Activated CD4-positive, alpha-beta memory T cell treated with anti-CD3 and anti-CD28 coated beads for 36 hours (primary cell): Measurements from ENCODE around the gene CYFIP1. TPM values are rescaled to one million over a fixed set of nuclear protein-coding genes. Genes with fewer than 3 reads are reported as not detected.
A peak's percentile ranks its signal among the peaks of the same experiment; 100 is the strongest.

Experiments
- CTCF ChIA-PET: fragments of 350-600 bp; sonication (Branson Sonifier 250); formaldehyde crosslinking; loops from one replicate; lab custom pipeline; 2021; ENCODE audit warnings: antibody characterized with exemption, inconsistent platforms; lab: Charles Lee
- POLR2A ChIA-PET: fragments of 350-600 bp; sonication (Branson Sonifier 250); formaldehyde crosslinking; loops from one replicate; lab custom pipeline; 2021; ENCODE audit warnings: antibody characterized with exemption; lab: Charles Lee
- DNase-seq: peaks from one replicate; pipeline ENCODE4 v3.0.0-alpha.2; 2020
- H3K27ac Mint-ChIP-seq: one replicate; pipeline ENCODE4 v1.8.0; 2021; ENCODE audit warnings: mixed read lengths
- H3K27me3 Mint-ChIP-seq: one replicate; pipeline ENCODE4 v1.8.0; 2021; ENCODE audit warnings: mixed read lengths
- H3K36me3 Mint-ChIP-seq: one replicate; pipeline ENCODE4 v1.8.0; 2021; ENCODE audit warnings: mixed read lengths
- H3K4me1 Mint-ChIP-seq: one replicate; pipeline ENCODE4 v1.8.0; 2021; ENCODE audit warnings: low read depth, mixed read lengths
- H3K4me3 Mint-ChIP-seq: one replicate; pipeline ENCODE4 v1.8.0; 2021; ENCODE audit warnings: mild to moderate bottlenecking, mixed read lengths
- H3K9me3 Mint-ChIP-seq: one replicate; pipeline ENCODE4 v1.8.0; 2021; ENCODE audit warnings: mixed read lengths
- intact Hi-C: fragments of 100-400 bp; cut with micrococcal nuclease; formaldehyde crosslinking; loops from one replicate; pipeline ENCODE4 v1.15.1; 2023
- total RNA-seq, 2 experiments: library from RNA; stranded (reverse); gene quantifications; one replicate each; pipeline ENCODE4 v1.2.3, GENCODE V29; 2021

Gene CYFIP1
- total RNA-seq, 2 experiments from 2014 or later = 55.8 to 57.3 TPM

DNA sequence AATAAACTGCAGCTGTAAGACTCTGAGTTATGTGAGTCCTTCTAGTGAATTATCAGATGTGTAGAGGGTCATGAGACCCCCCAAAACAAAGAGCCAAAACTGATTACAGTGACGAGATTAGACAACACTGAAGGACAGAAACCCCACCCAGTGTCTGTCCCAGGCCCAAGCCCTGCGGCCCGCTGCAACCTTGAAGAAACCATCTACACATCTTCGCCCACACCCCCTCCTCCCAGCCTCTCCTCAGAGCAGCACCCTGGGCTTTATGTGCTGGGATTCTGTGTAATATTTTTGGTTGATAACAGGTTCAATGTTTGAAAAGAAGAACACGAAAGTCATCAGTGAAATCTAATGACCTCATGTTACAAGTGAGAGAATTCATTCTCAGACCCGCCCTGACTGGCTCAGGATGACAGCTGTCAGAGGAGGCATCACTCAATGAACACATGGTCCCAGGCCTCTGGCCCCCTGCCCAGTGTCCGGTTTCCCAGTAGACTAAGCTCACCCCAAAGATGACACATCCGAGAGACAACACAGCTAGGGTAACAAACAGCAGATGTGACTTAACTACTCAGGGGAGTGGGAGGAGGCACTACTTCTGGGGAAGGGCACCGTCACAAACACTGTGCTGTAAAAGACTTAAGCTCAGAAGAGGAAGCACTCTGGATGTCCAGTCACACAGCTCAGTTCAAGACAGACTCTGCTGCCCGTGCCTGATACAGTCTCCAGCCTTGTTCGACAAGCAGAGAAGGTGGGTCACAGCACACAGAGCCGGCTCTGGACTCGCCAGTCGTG, 92.8 kb downstream of the CYFIP1 start:
- H3K4me1 Mint-ChIP-seq = no peaks in the 10 kb centered on the region
- H3K9me3 Mint-ChIP-seq = no peaks in the 10 kb centered on the region
- DNase-seq = no peak
- intact Hi-C loops = no loop called here
- H3K27ac Mint-ChIP-seq = no peak overlapping the region
- H3K27me3 Mint-ChIP-seq = no peaks in the 10 kb centered on the region
- H3K4me3 Mint-ChIP-seq = no peak overlapping the region
- no peaks in the 10 kb centered on the region for H3K36me3 Mint-ChIP-seq
- POLR2A ChIA-PET = no interaction called here
- CTCF ChIA-PET = no interaction called here

DNA sequence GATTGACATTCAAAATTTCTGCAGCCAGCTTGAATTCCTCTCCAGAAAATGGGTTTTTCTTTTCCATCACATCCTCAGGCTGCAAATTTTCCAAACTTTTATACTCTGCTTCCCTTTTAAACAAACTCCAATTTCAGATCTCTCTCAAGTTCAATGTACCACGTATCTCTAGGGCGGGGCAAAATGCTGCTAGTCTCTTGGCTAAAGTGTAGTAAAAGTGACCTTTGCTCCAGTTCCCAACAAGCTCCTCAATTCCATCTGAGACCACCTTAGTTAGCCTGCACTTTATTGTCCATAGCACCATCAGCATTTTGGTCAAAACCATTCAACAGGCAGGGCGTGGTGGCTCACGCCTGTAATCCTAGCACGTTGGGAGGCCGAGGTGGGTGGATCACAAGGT, 95.0 kb downstream of the CYFIP1 start:
- H3K36me3 Mint-ChIP-seq = peaks cover 11% of the 10 kb centered on the region
- no peaks in the 10 kb centered on the region for H3K9me3 Mint-ChIP-seq
- CTCF ChIA-PET = interaction anchor here (0.8 kb wide), 1 partner anchor 73 kb away, joined by 3 read pairs; no protein-coding TSS in a partner anchor
- H3K4me1 Mint-ChIP-seq = no peaks in the 10 kb centered on the region
- DNase-seq = no peak
- H3K4me3 Mint-ChIP-seq = no peak overlapping the region
- intact Hi-C loops = no loop called here
- no peak overlapping the region for H3K27ac Mint-ChIP-seq
- POLR2A ChIA-PET = no interaction called here
- H3K27me3 Mint-ChIP-seq = no peaks in the 10 kb centered on the region

DNA sequence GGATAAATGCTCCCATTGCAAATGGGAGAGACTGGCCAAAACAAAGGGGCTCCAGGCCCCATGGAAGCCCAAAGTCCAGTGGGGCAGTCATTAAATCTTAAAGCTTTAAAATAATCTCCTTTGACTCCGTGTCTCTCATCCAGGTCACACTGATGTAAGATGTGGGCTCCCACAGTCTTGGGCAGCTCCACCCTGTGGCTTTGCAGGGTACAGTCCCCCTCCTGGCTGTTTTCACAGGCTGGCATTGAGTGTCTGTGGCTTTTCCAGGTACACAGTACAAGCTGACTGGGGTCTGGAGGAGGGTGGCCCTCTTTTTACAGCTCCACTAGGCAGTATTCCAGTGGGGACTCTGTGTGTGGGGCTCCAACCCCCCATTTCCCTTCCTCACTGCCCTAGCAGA, 95.8 kb downstream of the CYFIP1 start:
- intact Hi-C loops = no loop called here
- Mint-ChIP-seq H3K9me3 (no peaks in the 10 kb centered on the region), H3K27ac (no peak overlapping the region), H3K27me3 (no peaks in the 10 kb centered on the region), H3K4me1 (no peaks in the 10 kb centered on the region), H3K4me3 (no peak overlapping the region), H3K36me3 (peaks cover 11% of the 10 kb centered on the region)
- ChIA-PET CTCF (no interaction called here), POLR2A (no interaction called here)
- peak; percentile 27 for DNase-seq

DNA sequence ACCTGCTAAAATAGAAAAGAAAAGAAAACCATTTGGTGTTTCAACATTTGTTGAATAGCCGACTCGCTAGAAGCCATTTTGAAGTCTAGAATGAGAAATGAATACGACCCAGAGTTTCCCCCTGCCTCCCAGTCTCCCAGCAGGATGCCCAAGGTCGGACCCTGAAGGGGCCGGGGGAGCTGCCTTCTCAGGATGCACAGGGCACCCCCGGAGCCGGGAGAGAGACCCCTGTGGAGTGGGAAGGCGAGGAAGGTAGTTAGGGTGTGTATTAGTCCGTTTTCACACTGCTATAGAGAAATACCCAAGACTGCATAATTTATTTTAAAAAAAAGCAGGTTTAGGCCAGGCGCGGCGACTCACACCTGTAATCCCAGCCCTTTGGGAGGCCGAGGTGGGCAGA, 97.0 kb downstream of the CYFIP1 start:
- no peak for DNase-seq
- Mint-ChIP-seq H3K27ac (no peak overlapping the region), H3K36me3 (peaks cover 18% of the 10 kb centered on the region), H3K4me1 (no peaks in the 10 kb centered on the region), H3K9me3 (no peaks in the 10 kb centered on the region), H3K27me3 (no peaks in the 10 kb centered on the region), H3K4me3 (no peak overlapping the region)
- ChIA-PET CTCF (no interaction called here), POLR2A (no interaction called here)
- intact Hi-C loops = no loop called here

DNA sequence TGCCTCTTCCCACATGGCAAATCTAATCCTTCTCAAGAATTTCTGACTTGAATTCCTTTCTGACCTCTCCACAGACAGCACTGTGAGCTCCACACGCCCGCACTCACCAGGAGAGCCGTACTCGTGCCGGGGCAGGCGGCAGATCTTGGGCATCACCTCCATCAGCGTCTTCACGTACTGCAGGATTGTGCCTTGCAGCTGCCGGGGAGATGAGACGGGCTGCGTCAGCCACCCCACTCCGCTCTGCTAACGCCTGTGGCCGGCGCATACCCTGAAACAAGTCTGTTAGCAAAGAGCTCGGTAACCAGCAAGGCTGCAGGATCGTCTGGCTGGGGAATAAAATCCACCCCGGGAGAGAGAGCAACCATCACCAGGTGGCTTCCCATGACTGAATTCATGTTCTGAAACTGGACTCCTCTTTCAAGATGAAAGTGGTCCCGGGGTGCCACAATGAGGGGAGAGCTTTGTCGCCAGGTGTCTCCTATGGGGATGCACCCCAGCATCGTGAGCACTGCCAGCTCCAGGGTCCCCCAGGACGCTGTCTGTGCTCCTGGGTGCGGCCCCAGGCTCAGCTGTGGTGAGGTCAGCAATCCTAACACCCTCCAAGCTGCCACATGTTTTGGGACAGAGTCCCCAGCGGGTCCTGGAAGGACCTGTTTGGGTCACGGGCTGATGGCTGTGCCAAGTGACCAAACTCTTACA, 98.3 kb downstream of the CYFIP1 start:
- DNase-seq = no peak
- POLR2A ChIA-PET = no interaction called here
- H3K36me3 Mint-ChIP-seq = peaks cover 29% of the 10 kb centered on the region

DNA sequence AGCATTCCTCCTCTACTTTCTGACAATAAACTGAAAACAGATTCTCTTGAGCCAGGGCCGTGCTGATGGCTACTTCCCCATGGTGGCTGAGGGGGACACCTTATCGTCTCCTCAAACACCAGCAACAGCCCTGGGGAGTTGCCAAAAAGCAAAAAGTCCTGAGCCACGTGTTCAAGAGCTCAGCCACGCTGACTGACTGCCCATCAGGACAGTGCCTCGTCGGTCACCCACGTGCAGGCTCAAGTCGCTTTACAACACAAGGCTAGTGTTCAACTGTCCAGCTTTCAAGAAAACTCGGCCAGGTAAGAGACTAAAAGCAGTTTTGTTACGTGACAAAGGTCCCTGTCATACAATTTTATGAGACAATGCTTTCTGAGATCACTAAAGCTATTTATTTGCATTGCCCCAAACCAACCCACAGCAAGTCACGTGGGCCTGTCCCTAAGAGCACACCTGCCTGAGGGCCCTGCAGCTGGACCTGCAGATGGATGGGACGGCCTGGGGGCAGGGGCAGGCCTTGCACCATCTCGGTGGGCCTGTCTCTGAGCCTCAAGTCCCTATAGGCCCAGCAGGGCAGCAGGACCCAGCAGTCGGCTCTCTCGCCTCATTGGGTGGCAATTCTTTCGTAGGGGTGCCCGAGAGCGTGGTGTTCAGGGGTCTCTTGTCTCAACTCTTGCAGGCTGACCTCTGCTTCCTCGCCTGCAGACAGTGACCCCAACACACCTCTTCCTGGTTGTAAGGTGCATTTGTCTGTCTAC, 99.0 kb downstream of the CYFIP1 start:
- Mint-ChIP-seq H3K4me3 (no peak overlapping the region), H3K27ac (no peak overlapping the region), H3K27me3 (no peaks in the 10 kb centered on the region), H3K9me3 (no peaks in the 10 kb centered on the region), H3K4me1 (no peaks in the 10 kb centered on the region), H3K36me3 (peaks cover 32% of the 10 kb centered on the region)
- intact Hi-C loops = no loop called here
- no peak for DNase-seq
- CTCF ChIA-PET = no interaction called here
- POLR2A ChIA-PET = no interaction called here

More for the DNA sequence above, 98.3 kb downstream of the CYFIP1 start:
- Mint-ChIP-seq H3K4me3 (no peak overlapping the region), H3K27ac (no peak overlapping the region), H3K4me1 (no peaks in the 10 kb centered on the region), H3K27me3 (no peaks in the 10 kb centered on the region), H3K9me3 (no peaks in the 10 kb centered on the region)
- intact Hi-C loops = no loop called here
- CTCF ChIA-PET = no interaction called here

DNA sequence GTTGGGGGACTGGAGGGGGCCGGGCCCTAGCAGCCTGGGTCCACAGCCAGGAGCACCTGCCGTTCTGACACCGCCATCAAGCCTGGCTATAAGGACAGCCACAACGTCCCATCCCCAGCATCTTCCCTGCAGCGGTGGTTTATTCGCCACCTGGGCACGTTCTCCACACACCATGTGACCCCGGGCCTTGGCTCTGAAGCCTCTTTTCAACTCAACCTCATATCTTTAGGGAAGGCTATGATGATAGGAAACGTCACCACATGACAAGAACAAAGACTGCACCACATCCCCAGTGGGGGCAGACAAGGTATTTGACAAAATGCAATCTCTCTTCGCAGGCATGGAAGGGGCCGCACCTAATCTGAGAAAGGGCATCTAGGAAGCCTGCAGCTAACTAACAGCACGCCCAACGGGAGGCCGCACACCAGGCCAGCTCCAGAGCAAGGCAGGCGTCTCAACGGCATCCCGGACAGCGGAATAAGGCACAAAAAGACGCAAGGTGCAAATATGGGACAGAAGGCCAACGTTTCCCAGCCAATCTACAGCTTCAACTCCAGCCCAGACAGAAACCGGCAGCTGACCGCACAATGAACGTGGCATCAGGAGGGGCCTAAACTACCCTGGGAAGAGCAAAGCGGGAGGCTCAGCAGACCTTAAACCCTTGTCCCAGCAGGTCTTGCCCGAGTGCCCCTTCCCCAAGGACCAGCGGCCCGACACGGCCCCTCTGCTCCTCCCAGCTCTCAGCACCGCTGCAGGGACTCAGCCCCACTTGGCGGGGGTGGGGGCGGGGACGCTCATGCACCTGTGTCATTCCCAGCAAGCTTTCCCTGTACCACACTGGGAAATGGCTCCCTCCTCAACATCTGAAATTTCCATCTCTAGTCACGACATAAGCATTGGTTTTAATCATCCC, 99.8 kb downstream of the CYFIP1 start:
- no peaks in the 10 kb centered on the region for H3K9me3 Mint-ChIP-seq
- no peaks in the 10 kb centered on the region for H3K4me1 Mint-ChIP-seq
- no peak for DNase-seq
- CTCF ChIA-PET = no interaction called here
- H3K27ac Mint-ChIP-seq = no peak overlapping the region
- POLR2A ChIA-PET = no interaction called here
- H3K27me3 Mint-ChIP-seq = no peaks in the 10 kb centered on the region
- peaks cover 32% of the 10 kb centered on the region for H3K36me3 Mint-ChIP-seq
- intact Hi-C loops = no loop called here
- no peak overlapping the region for H3K4me3 Mint-ChIP-seq

DNA sequence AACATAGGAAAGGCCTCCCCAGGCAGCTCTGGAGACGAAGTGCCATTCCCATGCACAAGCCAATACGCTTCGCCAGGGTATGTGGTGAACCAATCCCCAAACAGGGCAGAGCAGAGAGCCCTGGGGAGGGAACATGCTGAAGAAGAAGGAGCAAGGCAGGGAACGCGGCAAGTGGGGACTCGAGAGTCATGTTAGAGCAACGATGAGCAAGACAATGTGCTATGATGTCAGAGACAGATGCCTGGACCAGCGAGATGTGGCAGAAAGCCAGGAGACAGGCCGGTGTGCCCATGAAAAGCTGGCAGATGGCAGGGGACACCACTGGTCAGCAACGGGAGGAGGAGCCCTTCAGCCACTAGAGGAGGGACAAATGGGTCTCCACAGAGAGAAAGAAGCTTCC, 102.1 kb downstream of the CYFIP1 start:
- no peak for DNase-seq
- no peak overlapping the region for H3K4me3 Mint-ChIP-seq
- no peak overlapping the region for H3K27ac Mint-ChIP-seq
- H3K36me3 Mint-ChIP-seq = peaks cover 34% of the 10 kb centered on the region
- intact Hi-C loops = no loop called here
- no peaks in the 10 kb centered on the region for H3K27me3 Mint-ChIP-seq
- H3K9me3 Mint-ChIP-seq = no peaks in the 10 kb centered on the region
- H3K4me1 Mint-ChIP-seq = no peaks in the 10 kb centered on the region
- POLR2A ChIA-PET = no interaction called here
- CTCF ChIA-PET = no interaction called here

DNA sequence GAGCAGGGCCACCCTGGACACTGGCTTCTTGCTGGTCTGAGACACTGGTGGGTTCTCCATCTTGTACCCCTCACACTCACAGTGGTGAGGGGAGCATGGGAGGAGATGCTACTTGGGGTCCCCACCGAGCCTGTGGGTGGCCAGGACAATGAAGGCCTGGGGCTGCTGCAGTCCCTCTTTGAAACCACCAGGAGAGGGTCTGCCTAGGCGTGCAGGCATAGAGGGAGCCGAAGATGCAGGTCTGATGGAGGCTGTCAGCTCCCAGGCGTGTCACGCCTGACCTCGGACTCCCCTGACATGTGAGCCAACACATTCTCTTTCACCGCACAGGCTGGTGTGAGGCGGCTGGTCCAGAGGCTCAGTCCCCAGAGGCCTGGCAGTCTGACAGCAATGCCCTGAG, 102.6 kb downstream of the CYFIP1 start:
- POLR2A ChIA-PET = no interaction called here
- Mint-ChIP-seq H3K36me3 (peaks cover 38% of the 10 kb centered on the region), H3K4me1 (no peaks in the 10 kb centered on the region), H3K4me3 (no peak overlapping the region), H3K9me3 (no peaks in the 10 kb centered on the region), H3K27ac (no peak overlapping the region), H3K27me3 (no peaks in the 10 kb centered on the region)
- DNase-seq = no peak
- CTCF ChIA-PET = no interaction called here
- intact Hi-C loops = no loop called here

DNA sequence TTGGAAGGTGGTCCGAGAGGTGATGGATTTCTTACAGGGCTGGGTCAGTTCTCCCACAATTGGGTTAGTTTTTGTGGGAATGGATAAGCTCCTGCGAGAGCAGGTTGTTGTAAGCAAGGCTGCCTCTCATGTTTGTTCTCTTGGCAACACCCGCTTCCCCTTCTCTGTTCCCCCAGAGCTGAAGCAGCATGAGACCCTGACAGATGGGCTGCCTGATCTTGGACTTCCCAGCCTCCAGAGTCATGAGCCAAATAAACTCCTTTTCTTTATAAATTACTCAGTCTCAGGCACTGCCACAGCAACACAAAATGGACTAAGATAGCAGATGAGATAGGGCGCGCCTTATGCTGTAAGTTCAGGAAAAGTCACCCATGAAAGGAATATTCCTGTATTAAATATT, 103.1 kb downstream of the CYFIP1 start:
- H3K9me3 Mint-ChIP-seq = no peaks in the 10 kb centered on the region
- no peak overlapping the region for H3K27ac Mint-ChIP-seq
- CTCF ChIA-PET = no interaction called here
- H3K27me3 Mint-ChIP-seq = no peaks in the 10 kb centered on the region
- H3K4me1 Mint-ChIP-seq = no peaks in the 10 kb centered on the region
- H3K4me3 Mint-ChIP-seq = no peak overlapping the region
- DNase-seq = no peak
- POLR2A ChIA-PET = no interaction called here
- intact Hi-C loops = no loop called here
- H3K36me3 Mint-ChIP-seq = peaks cover 39% of the 10 kb centered on the region

DNA sequence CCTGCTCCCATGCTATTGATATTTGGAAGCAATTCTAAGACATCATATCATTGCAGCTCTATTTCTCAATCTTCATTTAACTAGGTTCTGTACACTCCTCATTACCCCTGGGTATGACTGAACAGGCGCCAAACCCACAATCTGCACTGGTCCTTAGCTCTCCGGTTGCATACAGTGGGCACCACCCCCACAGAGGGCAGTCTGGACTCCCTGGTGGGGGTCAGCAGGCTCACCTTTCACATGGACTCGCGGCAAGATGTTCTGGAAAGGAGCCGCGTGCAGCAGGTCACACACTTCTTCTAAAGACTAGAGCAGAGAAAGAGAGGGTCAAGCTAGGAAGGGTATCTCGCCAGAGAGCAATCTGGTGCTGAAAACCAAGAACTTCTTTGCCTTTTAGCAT, 105.2 kb downstream of the CYFIP1 start:
- no peak for DNase-seq
- H3K4me1 Mint-ChIP-seq = no peaks in the 10 kb centered on the region
- H3K27me3 Mint-ChIP-seq = no peaks in the 10 kb centered on the region
- ChIA-PET POLR2A (interaction anchor here (0.6 kb wide), 1 partner anchor 37 kb away, joined by 3 read pairs; no protein-coding TSS in a partner anchor), CTCF (no interaction called here)
- no peak overlapping the region for H3K27ac Mint-ChIP-seq
- no peak overlapping the region for H3K4me3 Mint-ChIP-seq
- H3K36me3 Mint-ChIP-seq = peaks cover 34% of the 10 kb centered on the region
- intact Hi-C loops = no loop called here
- H3K9me3 Mint-ChIP-seq = no peaks in the 10 kb centered on the region
